ENCODE measurements around the gene MYO5A. TPM values are rescaled to one million over a fixed set of nuclear protein-coding genes. Genes with fewer than 3 reads are reported as not detected.
"Not testable (repeated sequence)": the region's sequence is repeated elsewhere in the genome, so short reads cannot be mapped to it uniquely, and the experiment has no call there.

The MYO5A gene
- total RNA-seq, 1 experiment from 2014 or later, result 61.1 TPM

DNA sequence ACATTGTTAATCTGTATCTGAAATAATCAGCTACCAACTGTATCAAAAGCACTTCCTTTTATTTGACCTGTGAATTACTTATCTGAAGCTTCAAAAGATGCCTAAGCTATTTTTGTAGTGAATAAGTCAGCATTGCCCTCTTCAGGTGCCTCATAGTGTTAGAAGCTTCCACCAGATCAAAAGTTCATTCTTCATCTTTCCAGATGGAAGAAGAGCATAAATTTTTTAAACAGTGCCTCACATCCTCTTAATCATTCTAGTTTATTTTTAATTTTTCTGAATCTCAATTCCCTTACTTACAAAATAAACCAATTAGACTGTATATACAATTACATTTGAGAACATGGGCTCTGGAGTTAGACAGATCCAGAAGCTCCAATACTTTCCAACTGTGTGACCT is 65.0 kb downstream of the MYO5A start:
- ChIA-PET CTCF (no interaction called here), POLR2A (no interaction called here)
- no TSS peak for BruUV-seq (replicated peaks)
- ATAC-seq (no peak), DNase-seq (ENCODE audit: low read depth, low spot score) (no peak)
- TF ChIP-seq, protein P1, sequence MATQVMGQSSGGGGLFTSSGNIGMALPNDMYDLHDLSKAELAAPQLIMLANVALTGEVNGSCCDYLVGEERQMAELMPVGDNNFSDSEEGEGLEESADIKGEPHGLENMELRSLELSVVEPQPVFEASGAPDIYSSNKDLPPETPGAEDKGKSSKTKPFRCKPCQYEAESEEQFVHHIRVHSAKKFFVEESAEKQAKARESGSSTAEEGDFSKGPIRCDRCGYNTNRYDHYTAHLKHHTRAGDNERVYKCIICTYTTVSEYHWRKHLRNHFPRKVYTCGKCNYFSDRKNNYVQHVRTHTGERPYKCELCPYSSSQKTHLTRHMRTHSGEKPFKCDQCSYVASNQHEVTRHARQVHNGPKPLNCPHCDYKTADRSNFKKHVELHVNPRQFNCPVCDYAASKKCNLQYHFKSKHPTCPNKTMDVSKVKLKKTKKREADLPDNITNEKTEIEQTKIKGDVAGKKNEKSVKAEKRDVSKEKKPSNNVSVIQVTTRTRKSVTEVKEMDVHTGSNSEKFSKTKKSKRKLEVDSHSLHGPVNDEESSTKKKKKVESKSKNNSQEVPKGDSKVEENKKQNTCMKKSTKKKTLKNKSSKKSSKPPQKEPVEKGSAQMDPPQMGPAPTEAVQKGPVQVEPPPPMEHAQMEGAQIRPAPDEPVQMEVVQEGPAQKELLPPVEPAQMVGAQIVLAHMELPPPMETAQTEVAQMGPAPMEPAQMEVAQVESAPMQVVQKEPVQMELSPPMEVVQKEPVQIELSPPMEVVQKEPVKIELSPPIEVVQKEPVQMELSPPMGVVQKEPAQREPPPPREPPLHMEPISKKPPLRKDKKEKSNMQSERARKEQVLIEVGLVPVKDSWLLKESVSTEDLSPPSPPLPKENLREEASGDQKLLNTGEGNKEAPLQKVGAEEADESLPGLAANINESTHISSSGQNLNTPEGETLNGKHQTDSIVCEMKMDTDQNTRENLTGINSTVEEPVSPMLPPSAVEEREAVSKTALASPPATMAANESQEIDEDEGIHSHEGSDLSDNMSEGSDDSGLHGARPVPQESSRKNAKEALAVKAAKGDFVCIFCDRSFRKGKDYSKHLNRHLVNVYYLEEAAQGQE (IDR thresholded peaks at IDR 0.05; ENCODE audit: insufficient read depth in 1 of 2, low read depth in 2 of 2, low read length in 1 of 2), result no peak
- TF ChIP-seq, protein P2, sequence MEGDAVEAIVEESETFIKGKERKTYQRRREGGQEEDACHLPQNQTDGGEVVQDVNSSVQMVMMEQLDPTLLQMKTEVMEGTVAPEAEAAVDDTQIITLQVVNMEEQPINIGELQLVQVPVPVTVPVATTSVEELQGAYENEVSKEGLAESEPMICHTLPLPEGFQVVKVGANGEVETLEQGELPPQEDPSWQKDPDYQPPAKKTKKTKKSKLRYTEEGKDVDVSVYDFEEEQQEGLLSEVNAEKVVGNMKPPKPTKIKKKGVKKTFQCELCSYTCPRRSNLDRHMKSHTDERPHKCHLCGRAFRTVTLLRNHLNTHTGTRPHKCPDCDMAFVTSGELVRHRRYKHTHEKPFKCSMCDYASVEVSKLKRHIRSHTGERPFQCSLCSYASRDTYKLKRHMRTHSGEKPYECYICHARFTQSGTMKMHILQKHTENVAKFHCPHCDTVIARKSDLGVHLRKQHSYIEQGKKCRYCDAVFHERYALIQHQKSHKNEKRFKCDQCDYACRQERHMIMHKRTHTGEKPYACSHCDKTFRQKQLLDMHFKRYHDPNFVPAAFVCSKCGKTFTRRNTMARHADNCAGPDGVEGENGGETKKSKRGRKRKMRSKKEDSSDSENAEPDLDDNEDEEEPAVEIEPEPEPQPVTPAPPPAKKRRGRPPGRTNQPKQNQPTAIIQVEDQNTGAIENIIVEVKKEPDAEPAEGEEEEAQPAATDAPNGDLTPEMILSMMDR (IDR thresholded peaks at IDR 0.05), result no peak; the same call in 1 of the 2 replicates
- TF ChIP-seq POLR2AphosphoS5 (IDR thresholded peaks at IDR 0.05; ENCODE audit: low read depth, low read length) (no peak), SIN3A (IDR thresholded peaks at IDR 0.05; ENCODE audit: borderline replicate concordance, insufficient read depth, low read depth, low read length) (no peak), TCF7L2 (IDR thresholded peaks at IDR 0.05; ENCODE audit: low read depth, low read length) (no peak)
- H3K36me3 ChIP-seq (ENCODE audit: control insufficient read depth, insufficient read depth, low read length), result no peaks in the 10 kb centered on the region
- H3K4me1 ChIP-seq (ENCODE audit: control insufficient read depth, insufficient read depth, low read length), result peaks cover 2% of the 10 kb centered on the region; the same call in 1 of the 2 replicates
- no peaks in the 10 kb centered on the region for H3K27me3 ChIP-seq (ENCODE audit: control insufficient read depth, insufficient read depth, low read length)
- intact Hi-C loops (cut with micrococcal nuclease; ENCODE audit: unreplicated experiment), result no loop called here
- H3K9me3 ChIP-seq (ENCODE audit: control insufficient read depth, insufficient read depth, low read depth, low read length), result no peaks in the 10 kb centered on the region
- no peak overlapping the region for H3K27ac ChIP-seq (ENCODE audit: low read length)
- in situ Hi-C loops (cut with HindIII; ENCODE audit: low pct_unique_long_range_greater_than_20kb, low sequenced_read_pairs), result no loop called here
- H3K4me3 ChIP-seq (ENCODE audit: low read depth in 2 of 2, low read length in 2 of 2), result no peak overlapping the region

DNA sequence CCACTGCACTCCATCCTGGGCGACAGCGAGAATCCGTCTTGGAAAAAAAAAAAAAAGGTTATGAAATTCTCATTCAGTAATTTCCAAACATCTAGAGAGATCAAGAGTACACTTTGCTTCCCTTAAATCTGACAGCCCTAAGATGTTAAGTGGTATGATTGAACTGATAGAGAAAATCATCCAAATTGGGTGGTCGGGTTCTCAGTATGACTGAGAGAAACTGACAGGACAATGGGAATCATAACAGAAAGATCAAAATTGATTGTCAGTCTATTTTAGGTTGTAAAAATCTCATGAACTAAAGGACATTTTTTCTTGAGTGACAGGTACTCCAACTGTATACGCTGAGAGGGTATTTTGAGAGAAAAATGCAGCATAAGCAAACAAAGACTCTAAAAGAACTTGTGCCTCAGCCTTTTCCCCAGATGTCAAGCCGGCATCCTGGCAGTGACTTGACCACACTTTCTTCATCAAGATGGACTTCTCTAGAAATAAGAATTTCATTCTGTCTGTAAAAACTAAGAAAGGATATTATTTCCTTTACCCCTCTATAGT is 65.8 kb downstream of the MYO5A start:
- Histone ChIP-seq H3K27ac (ENCODE audit: low read length) (no peak overlapping the region), H3K4me3 (ENCODE audit: low read depth in 2 of 2, low read length in 2 of 2) (no peak overlapping the region), H3K27me3 (ENCODE audit: control insufficient read depth, insufficient read depth, low read length) (no peaks in the 10 kb centered on the region), H3K4me1 (ENCODE audit: control insufficient read depth, insufficient read depth, low read length) (peaks cover 2% of the 10 kb centered on the region; the same call in 1 of the 2 replicates), H3K9me3 (ENCODE audit: control insufficient read depth, insufficient read depth, low read depth, low read length) (no peaks in the 10 kb centered on the region), H3K36me3 (ENCODE audit: control insufficient read depth, insufficient read depth, low read length) (no peaks in the 10 kb centered on the region)
- POLR2A ChIA-PET, result no interaction called here
- TF ChIP-seq, protein P2 (IDR thresholded peaks at IDR 0.05), result no peak
- TF ChIP-seq, protein P1 (IDR thresholded peaks at IDR 0.05; ENCODE audit: insufficient read depth in 1 of 2, low read depth in 2 of 2, low read length in 1 of 2), result no peak
- TF ChIP-seq POLR2AphosphoS5 (IDR thresholded peaks at IDR 0.05; ENCODE audit: low read depth, low read length) (no peak), SIN3A (IDR thresholded peaks at IDR 0.05; ENCODE audit: borderline replicate concordance, insufficient read depth, low read depth, low read length) (no peak), TCF7L2 (IDR thresholded peaks at IDR 0.05; ENCODE audit: low read depth, low read length) (no peak)
- intact Hi-C loops (cut with micrococcal nuclease; ENCODE audit: unreplicated experiment) (no loop called here), in situ Hi-C loops (cut with HindIII; ENCODE audit: low pct_unique_long_range_greater_than_20kb, low sequenced_read_pairs) (no loop called here)
- BruUV-seq (replicated peaks), result no TSS peak
- CTCF ChIA-PET, result no interaction called here
- DNase-seq (ENCODE audit: low read depth, low spot score), result no peak
- ATAC-seq, result no peak

DNA sequence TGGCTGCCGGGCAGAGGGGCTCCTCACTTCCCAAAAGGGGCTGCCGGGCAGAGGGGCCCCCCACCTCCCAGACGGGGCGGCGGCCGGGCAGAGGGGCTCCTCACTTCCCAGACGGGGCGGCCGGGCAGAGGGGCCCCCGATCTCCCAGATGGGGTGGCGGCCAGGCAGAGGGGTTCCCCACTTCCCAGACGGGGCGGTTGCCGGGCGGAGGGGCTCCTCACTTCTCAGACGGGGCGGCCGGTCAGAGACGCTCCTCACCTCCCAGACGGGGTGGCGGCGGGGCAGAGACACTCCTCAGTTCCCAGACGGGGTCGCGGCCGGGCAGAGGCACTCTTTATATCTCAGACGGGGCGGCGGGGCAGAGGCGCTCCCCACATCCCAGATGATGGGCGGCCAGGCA is 69.0 kb downstream of the MYO5A start:
- H3K4me1 ChIP-seq (ENCODE audit: control insufficient read depth, insufficient read depth, low read length); CTCF ChIA-PET; ATAC-seq; POLR2A ChIA-PET; intact Hi-C loops (cut with micrococcal nuclease; ENCODE audit: unreplicated experiment); H3K27ac ChIP-seq (ENCODE audit: low read length); H3K27me3 ChIP-seq (ENCODE audit: control insufficient read depth, insufficient read depth, low read length); BruUV-seq (replicated peaks); DNase-seq (ENCODE audit: low read depth, low spot score); H3K36me3 ChIP-seq (ENCODE audit: control insufficient read depth, insufficient read depth, low read length); H3K4me3 ChIP-seq (ENCODE audit: low read depth in 2 of 2, low read length in 2 of 2); H3K9me3 ChIP-seq (ENCODE audit: control insufficient read depth, insufficient read depth, low read depth, low read length); in situ Hi-C loops (cut with HindIII; ENCODE audit: low pct_unique_long_range_greater_than_20kb, low sequenced_read_pairs): not testable (repeated sequence)
